HCT116 (cell line): ENCODE measurements around the gene MAP3K20. TPM values are rescaled to one million over a fixed set of nuclear protein-coding genes. Genes with fewer than 3 reads are reported as not detected.

Experiments used
- ATAC-seq: fragments of 200-7000 bp; cut with Tn5 transposase; 2 replicates; pipeline ENCODE4 v1.9.1; 2020; ENCODE audit warnings: mild to moderate bottlenecking, moderate library complexity
- BruUV-seq: library from RNA; stranded (reverse); fragments of 400-500 nt; replicated peaks from 2 replicates; lab custom pipeline; 2021; lab: Mats Ljungman, UMichigan
- CTCF ChIA-PET: fragments of 300-600 bp; sonication (Branson Sonifier 250); formaldehyde crosslinking; loops from one replicate; lab custom pipeline; 2021; ENCODE audit warnings: antibody characterized with exemption; lab: Charles Lee
- POLR2A ChIA-PET: fragments of 300-600, 350-600 bp; sonication (Branson Sonifier 250); formaldehyde crosslinking; loops from one replicate; lab custom pipeline; 2021; ENCODE audit warnings: antibody characterized with exemption; lab: Charles Lee
- RAD21 ChIA-PET, 2 experiments: fragments of 300-600 bp; sonication (Branson Sonifier 250); formaldehyde crosslinking; loops; one replicate each; lab custom pipeline; 2023; ENCODE audit warnings: low total read pairs in 2 of 2; ENCODE audit not compliant: uncharacterized antibody in 2 of 2, unreplicated experiment in 2 of 2, low non-redundant PET in 1 of 2; lab: Charles Lee
- DNase-seq: peaks from one replicate; pipeline ENCODE4 v3.0.0-alpha.2; 2010; ENCODE audit warnings: low read depth, low spot score
- H2AFZ ChIP-seq: fragments of 200-600 bp; shearing (Covaris generic), sonication (generic); 2 replicates; pipeline ENCODE4 v1.6.1; 2017; ENCODE audit warnings: low read depth, mixed run types, mixed read lengths, antibody characterized with exemption, low read length; ENCODE audit not compliant: poor library complexity, severe bottlenecking
- H3K27ac ChIP-seq: 2 replicates; pipeline ENCODE4 v1.5.1; 2012; ENCODE audit warnings: low read depth, low read length
- H3K27me3 ChIP-seq: fragments of 200-600 bp; sonication (generic); 2 replicates; pipeline ENCODE4 v1.6.1; 2016; ENCODE audit warnings: mixed run types, low read length, mixed read lengths; ENCODE audit not compliant: insufficient read depth
- H3K36me3 ChIP-seq, 2 experiments: fragments of 200-500 bp in 1 of 2; fragments of 200-600 bp in 1 of 2; sonication (Bioruptor generic) in 1 of 2; sonication (generic) in 1 of 2; 2 replicates each; pipeline versions ENCODE4 v1.5.1 to v1.6.1; 2014 to 2016; ENCODE audit warnings: low read length in 2 of 2, inconsistent platforms in 1 of 2, mixed read lengths in 1 of 2, mixed run types in 1 of 2; ENCODE audit not compliant: insufficient read depth in 2 of 2, control insufficient read depth in 1 of 2
- H3K4me1 ChIP-seq, 2 experiments: fragments of 200-600 bp in 1 of 2; sonication (generic) in 1 of 2; 2 replicates each; pipeline versions ENCODE4 v1.5.1 to v1.6.1; 2012 to 2017; ENCODE audit warnings: low read length in 2 of 2, inconsistent platforms in 1 of 2, mild to moderate bottlenecking in 1 of 2, mixed read lengths in 1 of 2, mixed run types in 1 of 2, moderate library complexity in 1 of 2; ENCODE audit not compliant: insufficient read depth in 2 of 2, control insufficient read depth in 1 of 2
- H3K4me2 ChIP-seq: fragments of 200-600 bp; sonication (generic); 2 replicates; pipeline ENCODE4 v1.6.1; 2017; ENCODE audit warnings: mixed run types, low read length, mixed read lengths
- H3K4me3 ChIP-seq, 2 experiments: fragments of 200-600 bp in 1 of 2; sonication (generic) in 1 of 2; replicated peaks in 1 of 2; 2 replicates each; pipeline ENCODE4 v1.5.1; 2011 to 2016; ENCODE audit warnings: low read length in 2 of 2, control low read depth in 1 of 2, low read depth in 1 of 2, mild to moderate bottlenecking in 1 of 2, mixed read lengths in 1 of 2, mixed run types in 1 of 2
- H3K79me2 ChIP-seq: fragments of 200-600 bp; sonication (generic); 2 replicates; pipeline ENCODE4 v1.6.1; 2017; ENCODE audit warnings: mild to moderate bottlenecking, mixed run types, low read length, moderate library complexity, mixed read lengths; ENCODE audit not compliant: insufficient read depth
- H3K9ac ChIP-seq: fragments of 200-600 bp; sonication (generic); 2 replicates; pipeline ENCODE4 v1.6.1; 2016; ENCODE audit warnings: low read length, mixed read lengths
- H3K9me2 ChIP-seq: fragments of 200-600 bp; sonication (generic), shearing (Covaris generic); 2 replicates; pipeline ENCODE4 v1.6.1; 2017; ENCODE audit warnings: mixed run types, mild to moderate bottlenecking, moderate library complexity; ENCODE audit not compliant: insufficient read depth
- H3K9me3 ChIP-seq, 2 experiments: fragments of 200-500 bp in 1 of 2; fragments of 200-600 bp in 1 of 2; sonication (Bioruptor generic) in 1 of 2; sonication (generic) in 1 of 2; 2 replicates each; pipeline ENCODE4 v1.6.1; 2014 to 2017; ENCODE audit warnings: low read length in 2 of 2, mixed read lengths in 2 of 2, inconsistent platforms in 1 of 2, low read depth in 1 of 2, mild to moderate bottlenecking in 1 of 2, mixed run types in 1 of 2, moderate library complexity in 1 of 2; ENCODE audit not compliant: control insufficient read depth in 1 of 2, insufficient read depth in 1 of 2
- H4K20me1 ChIP-seq: fragments of 200-600 bp; sonication (generic), shearing (Covaris generic); 2 replicates; pipeline ENCODE4 v1.6.1; 2017; ENCODE audit warnings: mixed run types, mild to moderate bottlenecking, moderate library complexity; ENCODE audit not compliant: insufficient read depth
- CEBPB ChIP-seq: IDR thresholded peaks from 2 replicates; pipeline ENCODE4 v1.6.1; 2012; ENCODE audit warnings: low read depth
- EGR1 ChIP-seq: IDR thresholded peaks from 2 replicates; pipeline ENCODE4 v1.6.1; 2012; ENCODE audit warnings: low read depth
- ELF1 ChIP-seq: IDR thresholded peaks from 2 replicates; pipeline ENCODE4 v1.6.1; 2012; ENCODE audit warnings: low read depth, borderline replicate concordance
- EZH2phosphoT487 ChIP-seq: fragments of 200-600 bp; IDR thresholded peaks from 2 replicates; pipeline ENCODE4 v1.6.1; 2018; ENCODE audit warnings: antibody characterized with exemption, borderline replicate concordance
- FOSL1 ChIP-seq: IDR thresholded peaks from 2 replicates; pipeline ENCODE4 v1.6.1; 2012; ENCODE audit warnings: low read depth
- RAD21 ChIP-seq: IDR thresholded peaks from 2 replicates; pipeline ENCODE4 v1.6.1; 2012; ENCODE audit warnings: low read depth, mild to moderate bottlenecking
- SIN3A ChIP-seq: IDR thresholded peaks from 2 replicates; pipeline ENCODE4 v1.6.1; 2012; ENCODE audit warnings: low read depth
- SRF ChIP-seq: IDR thresholded peaks from 2 replicates; pipeline ENCODE4 v1.6.1; 2012; ENCODE audit warnings: low read depth
- TCF7L2 ChIP-seq: IDR thresholded peaks from 2 replicates; pipeline ENCODE4 v1.7.0; 2011; ENCODE audit warnings: borderline replicate concordance, inconsistent platforms; ENCODE audit not compliant: insufficient read depth, insufficient read length; ENCODE audit errors: extremely low read depth
- YY1 ChIP-seq: IDR thresholded peaks from 2 replicates; pipeline ENCODE4 v1.6.1; 2011; ENCODE audit warnings: low read length, low read depth, moderate library complexity, mild to moderate bottlenecking; ENCODE audit not compliant: insufficient replicate concordance; ENCODE audit errors: extremely low read depth
- ZFX ChIP-seq: fragments of 450-650 bp; IDR thresholded peaks from 2 replicates; pipeline ENCODE4 v1.6.1; 2017
- intact Hi-C: fragments of 100-400 bp; cut with micrococcal nuclease; formaldehyde crosslinking; loops from 2 replicates; pipeline ENCODE4 v1.10.0; 2022
- total RNA-seq: library from RNA; stranded (reverse); gene quantifications from one replicate; pipeline ENCODE4 v1.2.1, GENCODE V29; 2021; ENCODE audit not compliant: unreplicated experiment
- TF ChIP-seq, protein P1 (sequence below): IDR thresholded peaks from 2 replicates; pipeline ENCODE4 v1.6.1; 2012
- TF ChIP-seq, protein P2 (sequence below): IDR thresholded peaks from 2 replicates; pipeline ENCODE4 v1.6.1; 2012; ENCODE audit warnings: low read depth

Gene MAP3K20
- total RNA-seq, 1 experiment from 2014 or later, result 40.0 TPM

DNA sequence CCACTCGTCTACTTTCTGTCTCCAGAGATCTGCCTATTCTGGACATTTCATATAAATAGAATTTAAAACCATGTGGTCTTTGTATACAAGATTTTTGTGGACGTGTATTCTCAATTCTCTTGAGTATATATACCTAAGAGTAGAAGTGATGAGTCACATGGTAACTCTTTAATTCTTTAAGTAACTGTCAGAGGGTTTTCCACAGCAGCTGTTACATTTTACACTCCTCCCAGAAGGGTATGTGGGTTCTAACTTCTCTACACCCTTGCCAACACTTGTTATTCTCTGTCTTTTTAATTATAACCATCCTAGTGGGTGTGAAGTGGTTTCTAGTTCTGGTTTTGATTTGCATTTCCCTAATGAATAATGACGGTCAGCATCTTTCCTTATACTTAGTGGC lies 70.9 kb downstream of the MAP3K20 start:
- Histone ChIP-seq H3K79me2 (peaks cover 3% of the 10 kb centered on the region; the same call in 1 of the 2 replicates), H3K27ac (no peak overlapping the region), H3K4me2 (no peak overlapping the region), H3K9me2 (no peaks in the 10 kb centered on the region), H3K9ac (no peak overlapping the region), H4K20me1 (no peaks in the 10 kb centered on the region), H3K36me3 (no peaks in the 10 kb centered on the region), H3K4me3 (no peak overlapping the region), H3K4me1 (peaks cover 0 to 32% of the 10 kb centered on the region in 2 experiments; a peak in 2 of 4 replicates), H3K27me3 (no peaks in the 10 kb centered on the region), H2AFZ (no peak overlapping the region), H3K9me3 (peaks cover 0 to 5% of the 10 kb centered on the region in 2 experiments; a peak in 2 of 4 replicates)
- no peak for ATAC-seq
- POLR2A ChIA-PET, result no interaction called here
- DNase-seq, result no peak
- RAD21 ChIA-PET, result no interaction called here
- intact Hi-C loops, result no loop called here
- no TSS peak for BruUV-seq
- TF ChIP-seq ELF1 (no peak), RAD21 (no peak), SIN3A (no peak), EGR1 (no peak), YY1 (no peak), FOSL1 (no peak), ZFX (no peak), SRF (no peak), EZH2phosphoT487 (no peak), CEBPB (no peak), TCF7L2 (no peak)
- TF ChIP-seq, protein P1, sequence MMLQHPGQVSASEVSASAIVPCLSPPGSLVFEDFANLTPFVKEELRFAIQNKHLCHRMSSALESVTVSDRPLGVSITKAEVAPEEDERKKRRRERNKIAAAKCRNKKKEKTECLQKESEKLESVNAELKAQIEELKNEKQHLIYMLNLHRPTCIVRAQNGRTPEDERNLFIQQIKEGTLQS, result no peak
- TF ChIP-seq, protein P2, sequence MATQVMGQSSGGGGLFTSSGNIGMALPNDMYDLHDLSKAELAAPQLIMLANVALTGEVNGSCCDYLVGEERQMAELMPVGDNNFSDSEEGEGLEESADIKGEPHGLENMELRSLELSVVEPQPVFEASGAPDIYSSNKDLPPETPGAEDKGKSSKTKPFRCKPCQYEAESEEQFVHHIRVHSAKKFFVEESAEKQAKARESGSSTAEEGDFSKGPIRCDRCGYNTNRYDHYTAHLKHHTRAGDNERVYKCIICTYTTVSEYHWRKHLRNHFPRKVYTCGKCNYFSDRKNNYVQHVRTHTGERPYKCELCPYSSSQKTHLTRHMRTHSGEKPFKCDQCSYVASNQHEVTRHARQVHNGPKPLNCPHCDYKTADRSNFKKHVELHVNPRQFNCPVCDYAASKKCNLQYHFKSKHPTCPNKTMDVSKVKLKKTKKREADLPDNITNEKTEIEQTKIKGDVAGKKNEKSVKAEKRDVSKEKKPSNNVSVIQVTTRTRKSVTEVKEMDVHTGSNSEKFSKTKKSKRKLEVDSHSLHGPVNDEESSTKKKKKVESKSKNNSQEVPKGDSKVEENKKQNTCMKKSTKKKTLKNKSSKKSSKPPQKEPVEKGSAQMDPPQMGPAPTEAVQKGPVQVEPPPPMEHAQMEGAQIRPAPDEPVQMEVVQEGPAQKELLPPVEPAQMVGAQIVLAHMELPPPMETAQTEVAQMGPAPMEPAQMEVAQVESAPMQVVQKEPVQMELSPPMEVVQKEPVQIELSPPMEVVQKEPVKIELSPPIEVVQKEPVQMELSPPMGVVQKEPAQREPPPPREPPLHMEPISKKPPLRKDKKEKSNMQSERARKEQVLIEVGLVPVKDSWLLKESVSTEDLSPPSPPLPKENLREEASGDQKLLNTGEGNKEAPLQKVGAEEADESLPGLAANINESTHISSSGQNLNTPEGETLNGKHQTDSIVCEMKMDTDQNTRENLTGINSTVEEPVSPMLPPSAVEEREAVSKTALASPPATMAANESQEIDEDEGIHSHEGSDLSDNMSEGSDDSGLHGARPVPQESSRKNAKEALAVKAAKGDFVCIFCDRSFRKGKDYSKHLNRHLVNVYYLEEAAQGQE, result no peak
- CTCF ChIA-PET, result no interaction called here
